K562 (cell line): Measurements from ENCODE around the gene DGKB. TPM values are rescaled to one million over a fixed set of nuclear protein-coding genes. Genes with fewer than 3 reads are reported as not detected.

Source experiments
- CREB1 ChIP-seq, 2 experiments: sonication (generic) in 1 of 2; formaldehyde crosslinking in 1 of 2; IDR thresholded peaks; 2 replicates each; pipeline versions ENCODE4 v1.6.1 to v1.8.0; 2012 to 2022; ENCODE audit warnings: inconsistent platforms in 1 of 2, mild to moderate bottlenecking in 1 of 2, missing genetic modification reagents in 1 of 2, moderate library complexity in 1 of 2
- CREBBP ChIP-seq: IDR thresholded peaks from one replicate; pipeline ENCODE4 v1.6.1; 2012; ENCODE audit warnings: low read depth, mild to moderate bottlenecking, control low read depth, inconsistent platforms, low read length
- IRF2 ChIP-seq: sonication (generic); formaldehyde crosslinking; IDR thresholded peaks from 2 replicates; pipeline ENCODE4 v1.8.1; 2022; ENCODE audit warnings: mild to moderate bottlenecking, missing genetic modification reagents
- KDM2B ChIP-seq: fragments of 250-450 bp; sonication (Bioruptor Pico); IDR thresholded peaks from 2 replicates; pipeline ENCODE4 v1.8.0; 2021; ENCODE audit warnings: mild to moderate bottlenecking, moderate library complexity
- KHSRP ChIP-seq: fragments of 450-650 bp; IDR thresholded peaks from 2 replicates; pipeline ENCODE4 v1.6.1; 2017
- NR1H2 ChIP-seq: sonication (generic); formaldehyde crosslinking; IDR thresholded peaks from 2 replicates; pipeline ENCODE4 v1.4.0; 2020; ENCODE audit warnings: mild to moderate bottlenecking, missing genetic modification reagents
- NR2F6 ChIP-seq: fragments of 450-650 bp; formaldehyde crosslinking; IDR thresholded peaks from 2 replicates; pipeline ENCODE4 v1.4.0; 2020; ENCODE audit warnings: mild to moderate bottlenecking
- SMARCA5 ChIP-seq: fragments of 450-650 bp; IDR thresholded peaks from 2 replicates; pipeline ENCODE4 v1.6.1; 2016
- TAL1 ChIP-seq: fragments of 450-650 bp; IDR thresholded peaks from 2 replicates; pipeline ENCODE4 v1.6.1; 2016; ENCODE audit warnings: mild to moderate bottlenecking
- TBL1XR1 ChIP-seq, 2 experiments: IDR thresholded peaks; 2 replicates each; pipeline ENCODE4 v1.6.1; 2012; ENCODE audit warnings: improper control_type of control experiment in 2 of 2, low read length in 2 of 2, mild to moderate bottlenecking in 1 of 2
- ZKSCAN3 ChIP-seq: fragments of 250-450 bp; sonication (Bioruptor Pico); IDR thresholded peaks from 2 replicates; pipeline ENCODE4 v1.4.0; 2020
- ZNF695 ChIP-seq: fragments of 450-650 bp; formaldehyde crosslinking; IDR thresholded peaks from 2 replicates; pipeline ENCODE4 v1.4.0; 2020; ENCODE audit warnings: mild to moderate bottlenecking, moderate library complexity
- polyA plus RNA-seq, 8 experiments: library from polyadenylated mRNA; depleted of rRNA in 4 of 8; stranded (reverse) in 5 of 8; unstranded in 3 of 8; fragments of >200 nt; fragmentation: Nextera tagmentation in 2 of 8; fragmentation: Illumina TruSeq in 1 of 8; extraction: Ambion mirVana in 2 of 8; extraction: Trizol in 1 of 8; gene quantifications; 2 replicates each; pipeline versions ENCODE4 v1.2.1 to v1.2.3, GENCODE V29; 2011 to 2014; ENCODE audit warnings: inconsistent platforms in 1 of 8, missing spikeins in 1 of 8
- total RNA-seq, 7 experiments: library from RNA; depleted of rRNA in 6 of 7; stranded (reverse); fragments of >200 nt in 6 of 7; fragmentation: Illumina TruSeq in 2 of 7; extraction: Trizol in 2 of 7; gene quantifications; 2 replicates each; pipeline versions ENCODE4 v1.2.1 to v1.2.3, GENCODE V29; 2011 to 2021; ENCODE audit warnings: low replicate concordance in 1 of 7
- TF ChIP-seq, protein P1 (sequence below): sonication (generic); formaldehyde crosslinking; IDR thresholded peaks from 2 replicates; pipeline ENCODE4 v1.8.0; 2022; ENCODE audit warnings: mild to moderate bottlenecking, missing genetic modification reagents
- TF ChIP-seq, protein P2 (sequence below): sonication (generic); formaldehyde crosslinking; IDR thresholded peaks from 2 replicates; pipeline ENCODE4 v1.5.0; 2020; ENCODE audit warnings: missing genetic modification reagents

DGKB gene
- total and polyA plus RNA-seq, 9 of the 15 experiments (the other 6 are each of a cell fraction or from before 2014, with no cell fraction given): 0.01 TPM; not detected in 8

DNA sequence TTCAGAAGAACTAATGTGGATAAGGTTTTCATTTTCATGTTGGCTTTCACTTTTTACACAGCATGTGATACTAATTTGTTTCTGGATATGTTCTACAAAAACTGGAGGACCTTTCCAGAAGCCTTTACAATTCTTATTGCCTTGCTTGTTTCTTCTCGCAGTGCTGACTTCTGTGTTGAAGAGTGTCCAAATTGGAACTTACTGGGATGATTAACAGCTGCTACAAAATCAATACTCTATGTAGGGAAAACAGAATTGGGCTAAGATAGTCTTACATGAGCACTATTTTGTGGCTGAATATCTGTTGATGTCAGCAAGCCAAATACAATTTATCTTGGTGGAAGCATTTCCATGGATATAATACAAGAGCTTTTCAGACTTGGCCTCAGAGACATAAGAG is 351.2 kb downstream of the DGKB start (continued):
- TF ChIP-seq TBL1XR1 (IDR thresholded peaks at IDR 0.05; ENCODE audit: low read length in 2 of 2): no peak
- TF ChIP-seq KHSRP: no peak
- no peak for TF ChIP-seq CREB1 (IDR thresholded peaks at IDR 0.05)
- no peak for TF ChIP-seq CREB1 (CRISPR knock-in tag; IDR thresholded peaks at IDR 0.05)
- TF ChIP-seq TAL1: no peak
- TF ChIP-seq, protein P1, sequence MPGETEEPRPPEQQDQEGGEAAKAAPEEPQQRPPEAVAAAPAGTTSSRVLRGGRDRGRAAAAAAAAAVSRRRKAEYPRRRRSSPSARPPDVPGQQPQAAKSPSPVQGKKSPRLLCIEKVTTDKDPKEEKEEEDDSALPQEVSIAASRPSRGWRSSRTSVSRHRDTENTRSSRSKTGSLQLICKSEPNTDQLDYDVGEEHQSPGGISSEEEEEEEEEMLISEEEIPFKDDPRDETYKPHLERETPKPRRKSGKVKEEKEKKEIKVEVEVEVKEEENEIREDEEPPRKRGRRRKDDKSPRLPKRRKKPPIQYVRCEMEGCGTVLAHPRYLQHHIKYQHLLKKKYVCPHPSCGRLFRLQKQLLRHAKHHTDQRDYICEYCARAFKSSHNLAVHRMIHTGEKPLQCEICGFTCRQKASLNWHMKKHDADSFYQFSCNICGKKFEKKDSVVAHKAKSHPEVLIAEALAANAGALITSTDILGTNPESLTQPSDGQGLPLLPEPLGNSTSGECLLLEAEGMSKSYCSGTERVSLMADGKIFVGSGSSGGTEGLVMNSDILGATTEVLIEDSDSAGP (CRISPR knock-in tag): no peak
- no peak for TF ChIP-seq ZKSCAN3 (CRISPR knock-in tag)
- TF ChIP-seq NR2F6: no peak
- TF ChIP-seq CREBBP: no peak
- no peak for TF ChIP-seq ZNF695 (CRISPR knock-in tag)
- no peak for TF ChIP-seq NR1H2 (CRISPR knock-in tag)
- TF ChIP-seq, protein P2, sequence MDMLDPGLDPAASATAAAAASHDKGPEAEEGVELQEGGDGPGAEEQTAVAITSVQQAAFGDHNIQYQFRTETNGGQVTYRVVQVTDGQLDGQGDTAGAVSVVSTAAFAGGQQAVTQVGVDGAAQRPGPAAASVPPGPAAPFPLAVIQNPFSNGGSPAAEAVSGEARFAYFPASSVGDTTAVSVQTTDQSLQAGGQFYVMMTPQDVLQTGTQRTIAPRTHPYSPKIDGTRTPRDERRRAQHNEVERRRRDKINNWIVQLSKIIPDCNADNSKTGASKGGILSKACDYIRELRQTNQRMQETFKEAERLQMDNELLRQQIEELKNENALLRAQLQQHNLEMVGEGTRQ (CRISPR knock-in tag): no peak
- no peak for TF ChIP-seq KDM2B
- TF ChIP-seq IRF2 (CRISPR knock-in tag): no peak
- no peak for TF ChIP-seq SMARCA5
